HG03521 (cell line): ENCODE data around the gene MRPS27.

Source experiments
- ATAC-seq: cut with Tn5 transposase; IDR thresholded peaks from one replicate; pipeline ENCODE4 v1.9.1; 2021; ENCODE audit warnings: mild to moderate bottlenecking, moderate library complexity; ENCODE audit not compliant: unreplicated experiment

MRPS27 gene

GRCh38 chr5:72292411-72292810 lies 27.6 kb downstream of the MRPS27 start:
- no peak for ATAC-seq

- no peak for ATAC-seq
These were observed 28.4 kb downstream of the MRPS27 start for GRCh38 chr5:72291601-72292000.

- ATAC-seq = no peak
These were observed 29.5 kb downstream of the MRPS27 start for GRCh38 chr5:72290356-72291133.

- ATAC-seq = no peak
These were observed 31.1 kb downstream of the MRPS27 start for GRCh38 chr5:72288924-72289323.

GRCh38 chr5:72286798-72287197 lies 33.2 kb downstream of the MRPS27 start:
- no peak for ATAC-seq

- no peak for ATAC-seq
These were observed 34.6 kb downstream of the MRPS27 start for GRCh38 chr5:72285424-72285821.

- ATAC-seq = no peak
These were observed 35.2 kb downstream of the MRPS27 start for GRCh38 chr5:72284559-72285423.

GRCh38 chr5:72283358-72283757 lies 36.7 kb downstream of the MRPS27 start:
- no peak for ATAC-seq

GRCh38 chr5:72282878-72283277 lies 37.2 kb downstream of the MRPS27 start:
- ATAC-seq = no peak

GRCh38 chr5:72281764-72282499 lies 38.1 kb downstream of the MRPS27 start:
- ATAC-seq = no peak

GRCh38 chr5:72281430-72281763 lies 38.6 kb downstream of the MRPS27 start:
- no peak for ATAC-seq

- ATAC-seq = no peak
These were observed 39.4 kb downstream of the MRPS27 start for GRCh38 chr5:72280581-72281069.

- ATAC-seq = no peak
These were observed 43.8 kb downstream of the MRPS27 start for GRCh38 chr5:72276219-72276752.

GRCh38 chr5:72273547-72273946 lies 46.5 kb downstream of the MRPS27 start:
- ATAC-seq = no peak

GRCh38 chr5:72272398-72272797 lies 47.6 kb downstream of the MRPS27 start:
- ATAC-seq = no peak

GRCh38 chr5:72271702-72272101 lies 48.3 kb downstream of the MRPS27 start:
- no peak for ATAC-seq

GRCh38 chr5:72270037-72270436 lies 50.0 kb downstream of the MRPS27 start:
- ATAC-seq = no peak

GRCh38 chr5:72269411-72269780 lies 50.6 kb downstream of the MRPS27 start:
- no peak for ATAC-seq

GRCh38 chr5:72268753-72269410 lies 51.2 kb downstream of the MRPS27 start:
- ATAC-seq = no peak

GRCh38 chr5:72268260-72268659 lies 51.8 kb downstream of the MRPS27 start:
- no peak for ATAC-seq

GRCh38 chr5:72267685-72268084 lies 52.4 kb downstream of the MRPS27 start:
- ATAC-seq = no peak
